Hindlimb muscle (tissue), 1 donor: ENCODE results near the gene KIT. TPM values are rescaled to one million over a fixed set of nuclear protein-coding genes. Genes with fewer than 3 reads are reported as not detected.
A peak's percentile ranks its signal among the peaks of the same experiment; 100 is the strongest.

Source experiments
- DNase-seq: peaks from one replicate; pipeline ENCODE4 v3.0.0-alpha.2; 2013
- polyA plus RNA-seq: library from polyadenylated mRNA; unstranded; fragments of 120-200 nt; gene quantifications from one replicate; pipeline ENCODE4 v1.2.1, GENCODE V29; 2013; ENCODE audit not compliant: insufficient read length

Gene KIT
- polyA plus RNA-seq, 1 donor, result 7.6 TPM

DNA sequence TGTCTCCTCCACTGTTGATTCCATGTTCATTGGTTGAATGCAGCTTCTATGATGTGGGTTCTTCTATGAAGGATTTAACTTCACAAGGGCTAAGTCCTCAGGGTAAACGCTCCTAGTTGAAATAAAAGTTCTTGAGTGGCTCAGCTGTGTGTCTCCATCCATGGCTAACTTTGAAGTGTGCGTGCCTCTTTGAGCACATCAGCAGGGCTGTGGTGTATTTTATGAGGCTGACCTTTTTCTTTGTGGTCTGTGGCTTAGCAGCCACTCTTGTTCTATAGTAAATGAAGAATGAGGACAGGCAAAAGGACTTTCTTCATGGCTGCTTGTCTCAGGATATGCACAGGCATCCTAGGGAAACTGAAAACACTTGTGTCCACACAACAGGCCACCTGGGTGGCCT, 88.5 kb downstream of the KIT start:
- no peak for DNase-seq

DNA sequence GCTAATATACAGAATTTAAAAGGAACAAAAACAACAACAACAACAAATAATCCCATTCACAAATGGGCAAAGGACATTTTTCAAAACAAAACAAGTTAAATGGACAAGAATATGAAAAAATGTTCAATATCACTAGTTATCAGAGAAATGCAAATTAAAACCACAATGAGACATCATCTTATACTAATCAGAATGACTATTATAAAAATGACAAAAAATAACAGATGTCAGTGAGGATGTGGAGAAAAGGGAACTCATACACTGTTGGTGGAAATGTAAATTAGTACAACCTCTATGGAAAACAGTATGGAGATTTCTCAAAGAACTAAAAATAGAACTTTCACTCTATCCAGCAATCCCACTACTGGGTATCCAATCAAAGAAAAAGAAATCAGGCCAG, 92.6 kb downstream of the KIT start:
- no peak for DNase-seq

DNA sequence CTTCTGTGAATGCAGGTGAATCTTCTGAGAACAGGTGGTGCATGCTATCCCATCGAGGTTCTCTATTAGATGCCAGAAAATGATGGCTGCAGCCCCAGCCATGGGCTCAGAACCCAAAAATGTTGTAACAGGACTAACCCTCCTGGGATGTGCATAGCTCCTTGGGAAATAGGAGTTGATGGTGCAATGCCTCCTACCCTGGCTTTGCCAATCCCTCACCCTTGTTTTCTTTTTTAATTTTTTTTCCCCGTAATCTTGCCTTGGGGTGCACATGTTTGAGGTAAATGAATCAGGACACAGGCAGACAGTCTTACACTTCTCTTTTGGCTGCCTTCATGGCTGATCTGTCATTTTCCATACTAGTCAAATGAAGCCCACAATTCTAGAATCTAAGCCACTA, 96.6 kb downstream of the KIT start:
- no peak for DNase-seq

DNA sequence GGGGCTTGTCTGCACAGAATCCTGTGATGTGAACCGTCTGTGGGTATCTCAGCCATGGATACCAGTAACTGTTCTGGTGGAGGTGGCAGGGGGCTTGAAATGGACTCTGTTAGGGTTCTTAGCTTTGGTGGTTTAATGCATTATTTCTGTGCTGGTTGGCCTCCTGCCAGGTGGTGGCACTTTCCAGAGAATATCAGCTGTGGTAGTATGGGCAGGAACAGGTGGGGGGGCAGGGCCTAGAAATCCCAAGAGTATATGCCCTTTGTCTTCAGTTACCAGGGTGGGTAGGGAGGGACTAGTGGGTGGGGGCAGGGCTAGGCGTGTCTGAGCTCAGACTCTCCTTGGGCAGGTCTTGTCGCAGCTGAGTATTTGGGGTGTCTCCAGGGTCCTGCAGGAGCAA, 106.7 kb downstream of the KIT start:
- DNase-seq, result no peak

DNA sequence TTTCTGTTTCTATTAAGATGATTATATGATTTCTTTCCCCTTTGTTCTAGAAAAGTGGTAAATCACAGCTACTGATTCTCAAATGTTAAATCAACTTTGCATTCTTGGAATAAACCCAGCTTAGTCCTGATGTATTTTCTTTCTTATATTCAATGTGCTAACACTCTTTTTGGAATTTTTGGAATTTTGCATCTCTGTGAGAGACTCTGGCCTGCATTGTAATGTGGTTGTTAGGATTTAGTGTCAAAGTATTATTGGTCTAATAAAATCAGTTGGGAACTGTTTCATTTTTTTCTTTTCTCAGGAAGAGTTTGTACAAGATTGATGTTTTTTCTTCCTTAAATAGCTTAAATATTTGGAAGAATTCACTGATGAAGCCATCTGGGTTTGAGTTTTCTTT, 109.6 kb downstream of the KIT start:
- DNase-seq, result no peak

DNA sequence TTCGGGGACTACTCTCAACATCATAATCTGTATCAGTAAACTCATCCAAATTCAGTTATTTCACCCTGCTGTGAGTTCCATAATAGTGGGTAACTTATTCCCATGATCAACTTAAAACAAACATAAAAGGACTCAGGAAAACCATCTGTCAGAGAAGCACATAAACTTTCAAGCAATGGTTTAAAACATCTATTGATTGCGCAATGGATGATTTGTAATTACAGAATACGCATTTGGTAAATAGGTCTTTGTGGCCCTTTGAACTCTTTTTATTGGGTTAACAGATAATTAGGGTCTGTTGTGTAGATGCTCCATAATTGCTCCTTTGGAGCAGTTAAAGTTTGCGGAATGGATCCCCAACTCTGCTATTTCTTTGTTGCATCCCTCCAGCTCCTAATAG, 115.3 kb downstream of the KIT start:
- no peak for DNase-seq

DNA sequence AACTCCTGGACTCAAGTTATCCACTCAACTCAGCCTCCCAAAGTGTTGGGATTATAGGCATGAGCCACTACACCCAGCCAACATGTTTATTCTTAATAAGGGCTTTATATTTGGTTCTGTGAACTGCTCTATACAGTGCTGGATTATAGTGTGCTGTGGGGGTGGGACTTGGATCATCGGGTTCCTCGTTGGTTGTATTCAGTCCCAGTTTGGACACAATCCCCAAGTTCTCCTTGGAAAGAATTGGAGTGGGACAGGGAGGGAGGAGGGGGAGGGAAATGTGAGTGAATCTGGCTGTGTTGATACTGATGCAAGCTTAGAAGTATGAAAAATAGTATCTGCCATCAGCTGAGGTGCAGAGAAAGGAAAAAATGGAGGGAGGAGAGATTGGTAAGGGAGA, 121.3 kb downstream of the KIT start:
- DNase-seq, result peak; percentile 71

DNA sequence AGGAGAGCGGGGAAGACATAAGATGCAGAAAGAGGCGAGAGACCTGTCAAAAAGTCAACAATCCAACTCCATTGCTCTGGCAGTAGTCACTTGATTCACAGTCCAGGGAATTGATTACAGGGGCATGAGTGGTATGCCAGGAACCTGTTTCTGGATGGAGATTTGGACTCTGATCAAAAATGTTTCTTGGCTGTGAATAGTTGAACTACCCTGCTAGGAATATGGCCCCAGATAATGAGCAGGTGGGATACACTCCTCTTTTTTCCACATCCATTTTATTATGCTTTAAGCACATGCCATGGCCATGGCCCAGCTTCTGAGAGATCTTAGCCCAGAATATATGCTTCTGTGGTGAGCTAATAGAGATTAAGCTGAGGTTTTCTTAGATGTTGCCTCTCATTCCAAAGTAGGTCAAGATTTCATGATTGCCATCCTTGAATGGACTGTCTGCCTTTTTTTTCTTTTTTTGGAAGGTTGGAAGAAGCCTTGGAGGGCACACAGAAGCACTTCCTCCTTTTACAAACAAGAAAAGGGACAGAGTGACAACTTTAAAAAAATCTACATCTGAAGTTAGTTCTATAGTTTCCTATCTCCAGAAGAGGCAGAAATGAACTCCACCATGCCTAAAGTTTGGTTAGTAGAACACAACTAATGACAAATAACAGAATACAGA, 121.9 kb downstream of the KIT start:
- no peak for DNase-seq

DNA sequence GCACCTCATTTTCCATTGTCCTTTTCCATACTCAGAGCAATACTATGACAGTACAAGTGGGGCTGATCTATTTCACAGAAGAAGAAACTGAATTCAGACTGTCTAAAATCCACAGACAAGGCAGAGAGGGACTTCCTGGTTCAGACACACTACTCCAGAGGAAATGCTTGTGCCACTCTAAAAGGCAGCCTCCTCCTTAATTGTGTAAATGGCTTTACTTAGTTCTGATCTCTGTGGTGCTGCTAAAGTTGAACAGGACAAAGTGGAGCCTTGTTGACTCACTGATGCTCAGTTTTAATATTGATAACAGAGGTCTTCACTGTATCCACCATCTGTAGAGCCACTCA, 122.4 kb downstream of the KIT start:
- no peak for DNase-seq

DNA sequence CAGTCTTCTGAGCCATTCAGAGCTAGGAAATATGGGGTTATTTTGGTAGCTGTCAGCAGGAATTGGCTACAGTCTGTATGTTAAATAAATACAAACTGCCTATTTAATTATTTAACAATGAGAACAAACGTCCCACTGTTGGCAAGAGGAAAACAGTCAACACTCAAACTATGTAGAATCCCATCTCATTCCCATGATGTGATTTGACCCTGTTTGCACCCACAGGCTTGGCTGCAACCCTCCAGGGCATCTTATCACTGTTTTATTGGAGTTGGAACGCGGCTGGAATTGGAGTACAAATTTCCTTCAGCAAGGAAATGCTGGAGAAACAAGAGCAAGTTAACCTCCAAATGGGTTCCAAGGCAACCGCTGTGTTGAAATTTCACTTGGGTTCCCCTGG, 124.0 kb downstream of the KIT start:
- DNase-seq, result peak; percentile 43

DNA sequence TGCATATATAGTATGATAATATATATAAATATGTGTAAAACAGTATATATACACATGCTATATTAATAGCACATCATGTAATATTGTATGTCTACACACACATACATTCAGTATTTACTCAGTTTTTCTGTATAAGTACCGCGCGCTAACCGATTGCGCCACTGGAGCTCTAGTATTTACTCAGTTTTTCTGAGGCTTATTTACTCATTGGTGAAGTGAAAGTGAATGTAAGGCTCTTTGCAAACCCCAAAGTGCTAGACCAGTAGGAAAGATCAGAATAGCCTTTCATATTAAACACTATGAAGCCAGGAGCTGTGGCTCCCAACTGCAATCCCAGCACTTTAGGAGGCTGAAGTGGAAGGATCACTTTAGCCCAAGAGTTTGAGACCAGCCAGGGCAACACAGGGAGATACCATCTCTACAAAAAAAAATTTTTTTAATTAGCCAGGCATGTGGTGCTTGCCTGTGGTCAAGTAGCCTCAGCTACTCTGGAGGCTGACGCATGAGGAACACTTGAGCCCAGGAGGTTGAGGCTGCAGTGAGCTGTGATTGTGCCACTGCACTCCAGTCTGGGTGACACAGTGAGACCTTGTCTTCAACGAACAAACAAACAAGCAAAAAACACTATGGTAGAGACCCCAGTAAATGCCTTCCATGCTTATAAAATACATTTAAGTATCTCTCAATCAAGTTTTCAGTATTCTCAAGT, 125.8 kb downstream of the KIT start:
- DNase-seq, result no peak

DNA sequence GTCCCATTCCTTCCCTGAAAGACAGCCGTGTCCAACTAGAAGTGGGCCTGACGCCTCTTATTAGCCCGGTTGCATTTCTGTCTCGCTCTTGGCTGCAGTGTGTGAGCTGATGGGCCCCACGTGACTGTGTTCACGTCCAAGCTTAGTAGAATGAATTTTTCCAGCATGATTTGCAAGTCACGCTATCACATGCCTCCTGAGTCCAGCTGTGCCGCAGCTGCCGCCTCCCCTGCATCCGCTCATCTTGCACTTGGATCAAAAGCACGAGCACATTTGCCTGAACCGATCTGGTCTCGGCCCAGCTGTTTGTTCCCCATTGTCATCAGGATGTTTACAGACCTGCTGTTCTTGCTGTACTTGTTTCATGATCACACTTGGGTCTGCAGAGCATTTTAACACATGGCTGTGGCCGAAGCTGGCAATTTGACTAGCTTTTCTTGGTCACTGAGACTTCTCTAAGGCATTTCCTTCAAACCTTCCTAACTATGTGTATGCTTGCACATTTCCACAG, 126.5 kb downstream of the KIT start:
- peak; percentile 96 for DNase-seq
